GM18508 (cell line): ENCODE data around the gene RNASEH1.
A peak's percentile ranks its signal among the peaks of the same experiment; 100 is the strongest.
"Not testable (repeated sequence)": the region's sequence is repeated elsewhere in the genome, so short reads cannot be mapped to it uniquely, and the experiment has no call there.

Source experiments
- ATAC-seq: cut with Tn5 transposase; IDR thresholded peaks from one replicate; pipeline ENCODE4 v1.9.1; 2021; ENCODE audit warnings: moderate number of reproducible peaks; ENCODE audit not compliant: insufficient read depth, unreplicated experiment

RNASEH1 gene

GRCh38 chr2:3523551-3524041 lies 34.5 kb downstream of the RNASEH1 start:
- ATAC-seq, result no peak

DNA sequence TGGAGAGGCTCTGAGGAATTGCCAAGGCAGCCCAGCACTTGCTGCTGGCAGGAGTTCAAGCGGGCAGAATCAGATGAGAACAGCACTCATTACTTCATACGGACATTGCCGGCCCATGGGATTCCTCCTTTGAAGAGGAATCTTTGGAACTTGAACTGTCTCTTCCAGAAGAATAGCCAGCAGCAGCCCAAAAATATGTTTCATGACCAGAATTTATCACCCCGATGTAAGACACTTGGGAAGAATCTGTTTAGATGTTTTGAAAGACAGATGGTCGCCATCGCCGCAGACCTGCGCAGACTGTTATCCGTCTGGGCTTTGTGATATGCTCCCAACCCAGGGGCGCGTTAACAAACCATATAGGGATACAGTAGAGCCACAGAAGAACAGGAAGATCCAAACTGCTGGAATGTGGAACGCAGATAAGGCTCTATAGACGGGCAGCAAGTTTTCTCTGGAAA lies 35.1 kb downstream of the RNASEH1 start:
- no peak for ATAC-seq

DNA sequence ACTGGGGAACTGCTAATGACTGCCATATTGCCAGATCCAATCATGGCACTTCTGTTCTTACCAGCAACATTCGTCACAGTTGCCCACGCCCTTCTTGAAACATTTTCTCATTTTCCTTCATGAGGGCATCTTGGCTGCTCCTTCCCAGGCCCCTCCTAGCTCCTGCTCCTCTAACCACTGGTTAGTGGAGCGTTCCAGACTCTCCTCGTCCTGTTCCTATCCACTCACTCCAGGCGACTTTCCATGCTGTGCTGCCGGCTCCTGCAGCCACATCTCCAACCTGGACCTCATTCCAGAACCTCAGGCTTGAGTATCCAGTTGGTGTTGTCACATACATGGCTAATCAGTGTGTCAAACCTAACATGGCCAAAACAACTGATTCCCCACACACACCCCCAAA lies 37.5 kb downstream of the RNASEH1 start:
- ATAC-seq, result no peak

GRCh38 chr2:3519255-3520205 lies 38.6 kb downstream of the RNASEH1 start, which contains the start of gene ADI1:
Gene ADI1, minus strand, starts transcription at chr2:3519531. Its CDS starts 44 bp downstream, at chr2:3519487.
- ATAC-seq, result peak; percentile 50

GRCh38 chr2:3518496-3519254 lies 39.5 kb downstream of the RNASEH1 start:
- ATAC-seq, result peak; percentile 64

DNA sequence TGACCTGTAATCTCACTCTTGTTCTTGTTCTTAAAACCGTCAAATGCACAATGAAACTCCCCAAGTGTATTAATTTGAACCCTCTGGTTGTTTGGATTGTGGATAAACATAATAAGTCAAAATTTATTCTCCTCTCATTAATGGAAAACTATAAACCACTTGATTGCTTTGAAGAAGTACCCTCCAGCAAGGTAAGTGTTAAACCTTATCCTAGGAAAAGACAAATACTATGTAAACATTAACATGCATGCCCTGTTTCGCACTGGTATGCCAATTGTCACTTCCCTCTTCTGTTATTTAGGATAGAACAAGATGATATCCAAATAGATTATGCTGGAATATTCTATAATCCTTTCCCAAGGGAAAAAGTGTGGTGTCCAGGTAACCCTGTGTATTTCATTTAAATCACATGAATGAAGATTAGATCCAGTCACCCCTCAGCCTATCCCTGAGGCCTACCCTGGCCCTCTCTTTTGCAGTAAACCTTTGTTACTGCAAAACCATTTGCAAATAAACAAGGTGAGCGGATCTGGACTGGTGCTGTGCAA lies 40.1 kb downstream of the RNASEH1 start:
- no peak for ATAC-seq

DNA sequence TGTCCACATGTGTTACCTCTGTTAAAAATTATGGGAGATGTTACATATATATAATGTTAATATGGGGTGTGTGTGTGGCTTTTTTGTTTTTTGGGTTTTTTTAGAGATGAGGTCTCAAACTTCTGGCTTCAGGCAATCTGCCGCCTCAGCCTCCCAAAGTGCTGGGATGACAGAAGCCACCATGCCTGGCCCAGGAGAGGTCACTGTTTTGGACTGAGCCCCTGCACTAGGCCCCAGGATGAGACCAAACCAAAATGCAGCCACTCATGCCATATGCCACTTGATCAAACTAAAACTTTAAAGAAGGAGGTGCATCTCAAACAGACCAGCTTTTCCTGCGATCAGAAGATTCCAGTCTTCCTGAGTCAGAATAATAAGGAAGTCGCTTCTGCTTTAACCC lies 41.3 kb downstream of the RNASEH1 start:
- ATAC-seq, result no peak

GRCh38 chr2:3515438-3515837 lies 42.7 kb downstream of the RNASEH1 start:
- ATAC-seq, result not testable (repeated sequence)

DNA sequence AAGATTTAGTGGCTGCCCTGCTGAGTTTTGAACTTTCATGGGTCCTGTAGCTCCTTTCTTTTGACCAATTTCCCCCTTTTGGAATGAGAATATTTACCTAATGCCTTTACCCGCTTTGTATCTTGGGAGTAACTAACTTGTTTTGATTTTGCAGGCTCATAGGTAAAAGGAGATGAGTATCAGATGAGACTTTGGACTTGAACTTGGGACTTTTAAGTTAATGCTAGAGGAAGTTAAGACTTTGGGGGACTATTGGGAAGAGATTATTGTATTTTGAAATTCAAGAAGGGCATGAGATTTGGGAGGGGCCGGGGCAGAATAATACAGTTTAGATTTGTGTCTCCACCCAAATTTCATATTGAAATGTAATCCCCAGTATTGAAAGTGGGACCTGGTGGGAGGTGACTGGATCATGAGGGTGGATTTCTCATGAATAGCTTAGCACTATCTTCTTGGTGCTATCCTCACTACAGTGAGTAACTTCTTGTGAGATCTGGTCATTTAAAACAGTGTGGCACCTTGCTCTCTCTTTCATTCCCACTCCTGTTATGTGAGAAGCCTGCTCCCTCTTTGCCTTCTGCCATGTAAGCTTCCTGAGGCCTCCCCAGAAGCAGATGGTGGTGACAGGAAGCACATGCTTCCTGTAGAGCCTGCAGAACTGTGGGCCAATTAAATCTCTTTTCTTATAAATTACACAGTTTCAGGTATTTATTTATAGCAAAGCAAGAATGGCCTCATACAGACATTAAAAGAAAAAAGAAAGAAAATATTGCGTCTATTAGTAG lies 44.9 kb downstream of the RNASEH1 start:
- no peak for ATAC-seq

- ATAC-seq, result no peak
Observed at GRCh38 chr2:3512086-3512485, 46.0 kb downstream of the RNASEH1 start.

- ATAC-seq, result no peak
Observed at GRCh38 chr2:3505771-3506170, 52.4 kb downstream of the RNASEH1 start.

- ATAC-seq, result no peak
Observed at GRCh38 chr2:3504741-3505140, 53.4 kb downstream of the RNASEH1 start.

GRCh38 chr2:3503483-3503882 lies 54.6 kb downstream of the RNASEH1 start:
- no peak for ATAC-seq

DNA sequence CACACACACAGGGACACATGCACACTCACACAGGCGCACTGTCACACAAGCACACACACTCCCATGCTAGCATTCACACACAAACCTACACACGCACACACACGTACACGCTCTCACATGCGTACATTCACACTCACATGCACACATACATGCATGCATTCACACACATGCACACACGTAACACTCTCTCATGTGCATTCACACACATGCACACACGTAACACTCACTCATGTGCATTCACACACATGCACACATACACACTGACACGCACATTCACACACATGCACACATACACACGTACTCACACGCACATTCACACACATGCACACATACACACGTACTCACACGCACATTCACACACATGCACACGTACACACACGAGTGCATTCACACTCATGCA lies 55.1 kb downstream of the RNASEH1 start:
- no peak for ATAC-seq

- no peak for ATAC-seq
Observed at GRCh38 chr2:3500326-3500899, 57.7 kb downstream of the RNASEH1 start.

DNA sequence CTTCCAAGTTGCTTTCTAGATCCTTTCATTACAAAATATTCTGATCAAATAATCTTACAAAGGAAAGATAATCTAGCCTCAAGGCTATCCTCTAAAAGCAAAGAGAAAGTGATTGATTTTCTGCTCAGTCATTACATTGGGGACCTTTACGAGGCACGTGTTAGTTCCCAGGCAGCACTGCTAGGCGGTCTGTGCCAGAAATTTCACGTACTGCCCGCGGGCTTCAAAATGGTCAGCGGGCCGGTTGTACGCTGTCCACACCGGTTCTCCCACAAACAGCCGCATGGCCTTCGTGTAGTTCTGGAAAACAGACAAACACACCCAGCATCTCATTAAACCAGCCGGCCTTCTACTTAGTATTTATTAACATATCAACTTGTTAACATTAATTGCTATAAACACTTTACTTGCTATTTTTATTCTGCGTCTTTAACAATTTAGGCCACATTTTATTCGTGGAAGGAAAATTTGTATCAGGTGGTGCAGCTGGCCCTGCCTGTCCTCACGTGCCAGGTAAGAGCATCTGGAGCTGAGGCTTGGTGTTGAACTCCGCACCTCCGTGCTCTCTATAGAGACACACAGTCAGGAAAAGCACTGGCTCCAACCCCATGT lies 59.2 kb downstream of the RNASEH1 start:
- ATAC-seq, result no peak

DNA sequence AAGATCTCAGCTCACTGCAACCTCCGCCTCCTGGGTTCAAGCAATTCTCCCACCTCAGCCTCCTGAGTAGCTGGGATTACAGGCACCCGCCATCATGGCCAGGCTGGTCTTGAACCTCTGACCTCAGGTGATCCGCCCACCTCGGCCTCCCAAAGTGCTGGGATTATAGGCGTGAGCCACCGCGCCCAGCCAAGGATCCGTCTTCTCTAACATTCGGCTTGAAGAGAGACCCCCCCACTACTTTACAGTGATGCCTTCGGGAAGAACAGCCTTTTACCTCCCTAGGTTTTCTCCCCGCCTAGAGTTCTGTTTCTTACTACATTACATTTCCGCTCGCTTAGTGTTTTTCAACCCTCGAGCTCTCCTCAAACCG lies 61.4 kb downstream of the RNASEH1 start:
- not testable (repeated sequence) for ATAC-seq
